Fibroblast of skin of abdomen (primary cell): Measurements from ENCODE around the gene IL13.

ENCODE experiments used
- DNase-seq: peaks from one replicate; pipeline ENCODE4 v3.0.0-alpha.2; 2013

The IL13 gene

GRCh38 chr5:132669966-132670882 is 12.3 kb downstream of the IL13 start:
- DNase-seq, result no peak

- DNase-seq, result no peak
These were observed 13.0 kb downstream of the IL13 start for GRCh38 chr5:132671000-132671399.

- no peak for DNase-seq
These were observed 15.5 kb downstream of the IL13 start for GRCh38 chr5:132673488-132673887.

- no peak for DNase-seq
These were observed 16.1 kb downstream of the IL13 start, which contains the start of gene IL4 for GRCh38 chr5:132673939-132674630. IL4 (plus strand) TSS chr5:132673989; CDS start chr5:132674051, 62 bp downstream.

- peak; percentile 97 for DNase-seq
These were observed 16.9 kb downstream of the IL13 start for GRCh38 chr5:132674671-132675506.

GRCh38 chr5:132675936-132676689 is 18.1 kb downstream of the IL13 start:
- no peak for DNase-seq

GRCh38 chr5:132677191-132677590 is 19.2 kb downstream of the IL13 start:
- DNase-seq, result peak; percentile 82

GRCh38 chr5:132677682-132678400 is 19.9 kb downstream of the IL13 start:
- DNase-seq, result no peak

- DNase-seq, result no peak
These were observed 20.8 kb downstream of the IL13 start for GRCh38 chr5:132678735-132679134.

GRCh38 chr5:132679166-132679565 is 21.2 kb downstream of the IL13 start:
- no peak for DNase-seq

GRCh38 chr5:132679717-132680380 is 21.9 kb downstream of the IL13 start:
- no peak for DNase-seq

- DNase-seq, result no peak
These were observed 23.0 kb downstream of the IL13 start for GRCh38 chr5:132680780-132681475.

GRCh38 chr5:132681476-132681831 is 23.5 kb downstream of the IL13 start:
- no peak for DNase-seq

GRCh38 chr5:132681983-132682382 is 24.0 kb downstream of the IL13 start:
- DNase-seq, result no peak

- DNase-seq, result peak; percentile 29
These were observed 26.5 kb downstream of the IL13 start for GRCh38 chr5:132684491-132684890.

- no peak for DNase-seq
These were observed 27.1 kb downstream of the IL13 start for GRCh38 chr5:132684922-132685720.

GRCh38 chr5:132686193-132686592 is 28.2 kb downstream of the IL13 start:
- DNase-seq, result no peak

- no peak for DNase-seq
These were observed 30.0 kb downstream of the IL13 start for GRCh38 chr5:132687995-132688394.
